ENCODE results near the gene DLX4. TPM values are rescaled to one million over a fixed set of nuclear protein-coding genes. Genes with fewer than 3 reads are reported as not detected.

Gene DLX4
- total RNA-seq, 1 experiment from 2014 or later: 0.44 TPM

GRCh38 chr17:49964769-49965523, 4.0 kb upstream of the DLX4 start:
- DNase-seq: no peak
- Histone ChIP-seq H3K9me2 (replicated peaks; ENCODE audit: low read length) (no peaks in the 10 kb centered on the region), H3K9me3 (ENCODE audit: low read length) (no peaks in the 10 kb centered on the region), H3K4me1 (ENCODE audit: insufficient read depth, low read length) (no peaks in the 10 kb centered on the region), H3F3A (ENCODE audit: low read length, unreplicated experiment) (no peaks in the 10 kb centered on the region), H3K4me2 (ENCODE audit: low read length) (no peak overlapping the region), H2AFZ (ENCODE audit: low read length) (no peak overlapping the region), H4K20me1 (ENCODE audit: low read length) (no peaks in the 10 kb centered on the region), H3K79me2 (ENCODE audit: low read length) (no peaks in the 10 kb centered on the region), H3K27me3 (ENCODE audit: low read length) (peaks cover 52% of the 10 kb centered on the region), H3K36me3 (ENCODE audit: low read depth, low read length) (no peaks in the 10 kb centered on the region), H3K9ac (ENCODE audit: low read length) (no peak overlapping the region), H3K27ac (ENCODE audit: low read length) (no peak overlapping the region), H3K4me3 (ENCODE audit: low read length) (no peak overlapping the region)
- CTCF ChIA-PET: no interaction called here
- no peak for ATAC-seq
- POLR2A ChIA-PET (ENCODE audit: unreplicated experiment): no interaction called here
- no TSS peak for BruUV-seq (replicated peaks)
- TF ChIP-seq CTCF (conservative IDR thresholded peaks at IDR 0.05; ENCODE audit: low read depth, low read length) (no peak), EZH2 (IDR thresholded peaks at IDR 0.05; ENCODE audit: low read length, unreplicated experiment) (no peak), EZH2phosphoT487 (IDR thresholded peaks at IDR 0.05; ENCODE audit: borderline replicate concordance, low read length) (no peak)
- intact Hi-C loops (cut with micrococcal nuclease): no loop called here

- intact Hi-C loops (cut with micrococcal nuclease): no loop called here
These were observed 3.5 kb upstream of the DLX4 start for GRCh38 chr17:49965524-49965909.

More at GRCh38 chr17:49965524-49965909, 3.5 kb upstream of the DLX4 start:
- CTCF ChIA-PET: no interaction called here
- no peak overlapping the region for H3K4me2 ChIP-seq (ENCODE audit: low read length)
- H3F3A ChIP-seq (ENCODE audit: low read length, unreplicated experiment): no peaks in the 10 kb centered on the region
- H3K27ac ChIP-seq (ENCODE audit: low read length): no peak overlapping the region
- no peak for ATAC-seq
- H4K20me1 ChIP-seq (ENCODE audit: low read length): no peaks in the 10 kb centered on the region
- TF ChIP-seq EZH2 (IDR thresholded peaks at IDR 0.05; ENCODE audit: low read length, unreplicated experiment): no peak
- TF ChIP-seq CTCF (conservative IDR thresholded peaks at IDR 0.05; ENCODE audit: low read depth, low read length): no peak
- TF ChIP-seq EZH2phosphoT487 (IDR thresholded peaks at IDR 0.05; ENCODE audit: borderline replicate concordance, low read length): no peak
- no peak overlapping the region for H3K9ac ChIP-seq (ENCODE audit: low read length)
- BruUV-seq (replicated peaks): no TSS peak
- H3K27me3 ChIP-seq (ENCODE audit: low read length): peaks cover 57% of the 10 kb centered on the region
- no peaks in the 10 kb centered on the region for H3K9me2 ChIP-seq (replicated peaks; ENCODE audit: low read length)
- no peak overlapping the region for H3K4me3 ChIP-seq (ENCODE audit: low read length)
- no peaks in the 10 kb centered on the region for H3K79me2 ChIP-seq (ENCODE audit: low read length)
- POLR2A ChIA-PET (ENCODE audit: unreplicated experiment): no interaction called here
- H3K36me3 ChIP-seq (ENCODE audit: low read depth, low read length): no peaks in the 10 kb centered on the region
- no peak overlapping the region for H2AFZ ChIP-seq (ENCODE audit: low read length)
- H3K9me3 ChIP-seq (ENCODE audit: low read length): no peaks in the 10 kb centered on the region
- H3K4me1 ChIP-seq (ENCODE audit: insufficient read depth, low read length): no peaks in the 10 kb centered on the region
- DNase-seq: no peak
